GM19438 (cell line): ENCODE data around the gene RPS21.

Experiments used
- ATAC-seq: cut with Tn5 transposase; IDR thresholded peaks from one replicate; pipeline ENCODE4 v1.9.1; 2021; ENCODE audit warnings: low read depth; ENCODE audit not compliant: unreplicated experiment

Gene RPS21

DNA sequence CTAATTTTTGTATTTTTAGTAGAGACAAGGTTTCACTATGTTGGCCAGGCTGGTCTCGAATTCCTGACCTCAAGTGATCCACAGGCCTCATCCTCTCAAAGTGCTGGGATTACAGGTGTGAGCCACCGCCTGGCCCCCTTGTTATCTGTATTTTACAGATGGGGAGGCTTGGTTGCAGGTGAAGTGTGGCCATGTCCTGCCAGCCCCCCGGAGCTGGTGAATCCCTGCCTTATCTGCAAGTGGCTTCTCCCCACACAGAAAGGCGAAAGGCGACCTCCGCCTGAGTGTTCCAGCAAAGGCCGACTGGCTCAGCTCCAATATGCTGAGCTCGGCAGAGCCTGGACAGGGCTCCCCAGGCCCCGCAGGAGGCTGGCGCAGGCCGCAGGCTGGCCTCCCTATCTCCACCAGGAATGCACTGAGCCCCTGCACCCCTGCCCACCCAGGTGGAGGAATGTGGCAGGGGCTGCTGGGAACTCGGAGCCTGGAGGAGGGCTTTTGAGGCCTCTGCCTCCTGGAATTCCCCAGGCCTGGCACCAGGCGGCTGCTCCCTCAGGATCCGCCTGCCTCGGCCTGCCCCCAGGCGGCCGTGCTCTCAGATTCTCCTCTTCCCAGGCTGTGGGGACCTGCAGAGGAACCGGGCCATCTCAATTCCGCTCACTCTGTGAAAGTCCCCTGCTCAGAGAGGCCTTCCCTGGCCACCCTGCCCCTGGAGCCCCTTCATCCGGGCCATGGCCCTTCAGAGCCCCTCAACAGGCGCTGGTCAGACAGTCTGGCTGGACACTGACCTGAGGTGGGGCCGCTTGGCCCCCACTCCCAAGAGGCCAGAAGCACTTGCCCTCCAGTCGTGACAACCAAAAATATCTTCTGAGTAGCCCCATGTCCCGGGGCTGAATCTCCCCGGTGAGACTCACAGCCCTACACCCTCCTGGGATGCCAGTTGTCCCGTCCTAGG, 10.5 kb upstream of the RPS21 start:
- no peak for ATAC-seq

DNA sequence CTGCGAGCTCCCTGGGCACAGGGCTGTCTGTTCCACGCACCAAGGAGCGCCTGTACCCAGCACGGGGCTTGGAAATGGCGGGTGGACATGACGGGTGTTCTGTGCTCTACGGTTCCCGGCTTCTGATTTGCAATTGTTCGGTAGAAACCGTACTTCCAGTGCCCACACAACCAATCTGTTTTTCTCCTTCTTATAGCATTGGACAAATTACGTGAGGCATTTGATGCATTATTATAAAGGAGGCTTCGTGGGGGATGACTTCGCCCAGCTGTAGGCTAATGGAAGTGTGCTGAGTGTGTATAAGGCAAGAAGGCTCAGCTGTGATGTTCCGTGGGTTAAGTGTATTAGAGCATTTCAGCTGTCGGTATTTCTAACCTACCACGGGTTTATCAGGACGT, 9.8 kb upstream of the RPS21 start:
- ATAC-seq: no peak

DNA sequence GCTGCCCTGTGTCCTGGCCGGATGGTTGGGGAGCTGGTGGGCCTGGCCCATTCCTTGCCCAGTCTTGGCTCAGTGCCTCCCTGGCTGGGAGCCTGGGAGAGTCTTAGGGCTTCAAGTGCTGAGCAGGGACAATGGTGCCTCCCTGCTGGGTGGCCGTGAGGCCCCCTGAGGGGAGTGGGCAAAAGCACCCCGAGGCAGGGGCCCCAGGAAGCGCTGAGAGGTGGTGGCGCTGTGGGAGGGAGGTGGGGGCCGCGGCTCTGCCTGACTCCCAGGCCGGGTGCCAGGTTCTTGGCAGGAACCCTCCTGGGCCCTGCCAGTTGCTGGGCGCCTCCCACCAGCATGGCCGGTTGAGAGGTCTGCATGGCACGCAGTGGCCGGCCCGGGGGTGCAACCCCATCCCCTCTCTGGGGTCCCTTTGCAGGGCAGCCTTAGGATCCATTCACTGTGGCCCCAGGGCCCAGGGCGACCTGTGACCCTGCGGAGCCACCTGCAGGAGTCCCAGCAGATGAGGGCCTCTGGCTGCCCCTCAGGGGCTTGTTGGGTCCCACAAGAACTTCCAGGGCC, 9.2 kb upstream of the RPS21 start:
- ATAC-seq: no peak

DNA sequence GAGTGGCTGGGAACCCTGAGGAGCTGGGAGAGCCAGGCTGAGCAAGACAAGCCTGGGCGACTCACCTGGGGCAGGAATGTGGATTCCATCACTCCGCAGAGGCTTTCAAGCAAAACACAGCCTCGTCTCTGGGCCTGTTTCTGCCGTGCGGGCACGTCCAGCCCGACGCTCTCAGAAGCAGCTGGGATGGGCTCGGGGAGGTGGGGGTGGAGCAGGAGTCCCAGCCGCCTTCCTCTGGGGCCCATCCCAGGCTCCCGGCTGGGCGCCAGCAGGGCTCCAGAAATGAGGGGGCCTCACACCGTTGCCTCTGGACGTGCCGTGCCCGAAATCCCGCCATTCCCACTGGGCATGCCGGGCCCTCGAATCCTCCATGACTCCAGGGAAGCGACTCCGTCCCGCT, 8.7 kb upstream of the RPS21 start:
- ATAC-seq: no peak

DNA sequence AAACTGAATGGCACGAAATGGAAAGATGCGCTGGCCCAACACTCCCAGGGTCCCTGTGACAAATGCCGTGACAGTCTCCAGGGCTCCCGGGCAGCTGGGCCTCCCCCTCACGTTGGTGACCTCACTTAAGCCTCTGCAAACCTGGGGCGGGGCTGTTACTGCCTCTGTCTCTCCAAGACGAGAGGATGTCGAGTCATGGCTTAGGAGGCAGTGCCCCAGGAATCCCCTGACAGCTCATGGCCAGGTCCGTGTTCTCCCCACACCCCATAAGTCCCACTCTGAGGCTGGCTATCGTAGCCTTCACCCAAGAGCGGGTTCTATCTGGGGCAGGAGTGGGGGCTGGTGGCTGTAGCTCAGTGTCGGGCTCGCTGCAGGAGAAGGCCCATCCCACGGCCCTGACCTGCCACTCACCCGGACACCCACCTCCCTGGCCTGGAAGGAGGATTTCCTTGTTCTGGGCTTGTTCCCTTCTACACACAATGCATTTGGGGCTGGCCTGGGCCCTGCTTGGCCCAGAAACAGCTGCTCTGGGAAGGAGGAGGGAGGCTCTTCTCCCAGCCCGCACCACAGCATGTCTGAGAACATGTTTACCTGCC, 5.6 kb upstream of the RPS21 start:
- ATAC-seq: no peak

DNA sequence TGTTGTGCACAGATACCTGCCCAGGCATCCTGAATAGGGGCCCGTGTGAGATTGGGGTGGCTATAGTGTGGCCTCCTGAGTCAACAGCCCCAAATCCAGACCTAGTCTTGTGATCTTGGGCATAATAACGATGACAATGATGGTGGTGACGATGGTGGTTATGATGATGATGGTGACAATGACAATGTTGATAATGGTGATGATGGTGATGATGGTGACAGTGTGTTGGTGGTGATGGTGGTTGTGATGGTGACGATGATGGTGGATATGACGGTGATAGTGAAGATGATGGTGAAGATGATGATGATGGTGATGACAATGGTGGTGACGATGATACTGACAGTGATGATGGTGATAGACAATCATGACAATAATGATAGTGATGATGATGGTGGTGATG, 5.1 kb upstream of the RPS21 start:
- ATAC-seq: no peak

DNA sequence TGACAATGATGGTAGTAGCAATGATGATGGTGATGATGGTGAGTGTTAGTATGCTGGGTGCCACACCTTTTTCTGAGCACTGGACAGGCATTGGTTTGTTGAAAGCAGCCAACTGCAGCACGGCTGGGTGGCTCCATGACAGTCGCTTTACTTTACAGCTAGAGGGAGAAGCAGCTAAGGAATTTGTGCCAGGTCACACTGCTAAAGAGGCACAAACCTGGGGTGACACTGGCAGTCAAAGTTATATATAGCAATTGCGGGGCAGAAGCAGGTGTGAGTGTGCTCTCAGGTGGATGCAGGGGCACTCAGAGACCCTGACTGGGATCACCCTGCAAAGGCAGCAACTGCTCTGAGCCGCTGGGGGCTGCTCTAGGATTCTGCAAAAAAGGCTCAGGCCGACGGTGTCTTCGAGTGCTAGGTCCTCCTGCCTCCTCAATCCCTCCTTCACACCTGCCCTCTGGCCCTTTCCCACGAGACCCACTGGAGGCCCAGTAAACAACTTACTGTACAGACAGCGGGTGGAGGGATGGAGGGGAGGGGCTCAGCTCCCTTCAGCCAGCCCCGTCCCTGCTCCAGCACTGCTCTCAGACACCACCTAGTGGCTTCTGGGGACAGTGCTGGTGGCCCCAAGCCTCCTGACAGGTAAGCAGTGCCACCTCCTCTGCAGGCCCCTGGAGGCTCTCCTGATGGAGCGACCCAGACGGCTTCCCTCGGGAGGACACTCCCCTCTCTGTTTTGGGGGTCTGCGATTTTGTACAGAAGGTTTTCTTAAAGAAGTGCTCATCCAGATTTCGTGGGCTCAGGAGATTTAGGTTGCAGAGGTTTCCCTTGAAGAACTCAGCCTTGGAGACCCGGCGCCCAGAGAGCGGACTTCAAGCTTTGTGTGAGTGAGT, 4.4 kb upstream of the RPS21 start:
- ATAC-seq: no peak

DNA sequence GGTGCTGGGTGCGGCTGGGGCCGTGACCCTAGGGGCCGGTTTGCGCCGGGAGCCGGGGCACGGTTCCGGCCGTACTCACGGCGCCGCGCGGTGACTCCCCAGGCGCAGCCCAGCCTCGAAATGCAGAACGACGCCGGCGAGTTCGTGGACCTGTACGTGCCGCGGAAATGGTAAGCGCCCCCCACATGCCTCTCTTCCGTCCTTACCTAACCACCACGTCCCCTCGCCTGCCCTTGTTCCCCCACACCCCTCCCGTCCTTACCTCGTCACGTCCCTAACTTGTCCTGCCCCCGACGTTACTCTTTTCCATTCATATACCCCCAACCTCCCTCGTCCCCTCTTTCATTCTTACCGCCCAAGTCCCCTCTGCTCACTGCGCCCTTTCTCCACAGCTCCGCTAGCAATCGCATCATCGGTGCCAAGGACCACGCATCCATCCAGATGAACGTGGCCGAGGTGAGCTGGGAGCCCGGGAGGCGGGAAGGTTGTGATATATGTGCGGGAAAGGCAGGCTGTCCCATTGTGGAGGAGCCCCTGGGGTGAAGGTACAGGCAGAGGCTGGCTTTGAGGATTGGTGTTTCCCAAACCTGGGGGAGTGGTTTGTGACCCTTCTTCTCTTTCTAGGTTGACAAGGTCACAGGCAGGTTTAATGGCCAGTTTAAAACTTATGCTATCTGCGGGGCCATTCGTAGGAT, 463 bp downstream of the RPS21 start:
- peak; percentile 7 for ATAC-seq

DNA sequence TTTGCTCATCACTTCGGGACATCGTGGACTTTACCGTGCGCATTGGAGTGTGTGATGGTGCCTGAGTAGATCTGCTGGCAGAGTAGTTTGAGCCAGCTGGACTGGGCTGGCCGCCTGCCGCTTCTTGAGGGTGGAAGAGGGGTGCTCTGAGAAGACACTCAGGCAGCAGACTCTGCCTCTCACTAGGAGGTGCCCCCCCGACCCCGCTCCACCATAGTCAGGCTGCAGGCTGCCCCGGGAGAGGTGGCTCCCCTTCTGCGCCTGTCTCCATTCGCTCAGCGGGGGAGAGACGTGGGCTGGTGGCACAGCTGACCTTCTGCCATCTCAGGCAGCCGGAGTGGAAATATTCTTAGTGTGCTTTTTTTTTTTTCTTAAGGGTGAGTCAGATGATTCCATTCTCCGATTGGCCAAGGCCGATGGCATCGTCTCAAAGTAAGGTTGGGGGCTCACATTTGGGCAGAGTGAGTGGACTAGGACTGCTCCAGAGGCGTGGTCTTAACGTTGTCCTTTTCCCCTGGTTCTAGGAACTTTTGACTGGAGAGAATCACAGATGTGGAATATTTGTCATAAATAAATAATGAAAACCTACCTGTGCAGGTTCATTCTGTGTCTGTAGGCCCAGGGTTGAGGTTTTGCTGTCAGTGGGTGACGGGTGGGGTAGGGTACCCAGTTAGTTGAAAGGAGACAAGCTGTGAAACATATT, 1.2 kb downstream of the RPS21 start:
- no peak for ATAC-seq

DNA sequence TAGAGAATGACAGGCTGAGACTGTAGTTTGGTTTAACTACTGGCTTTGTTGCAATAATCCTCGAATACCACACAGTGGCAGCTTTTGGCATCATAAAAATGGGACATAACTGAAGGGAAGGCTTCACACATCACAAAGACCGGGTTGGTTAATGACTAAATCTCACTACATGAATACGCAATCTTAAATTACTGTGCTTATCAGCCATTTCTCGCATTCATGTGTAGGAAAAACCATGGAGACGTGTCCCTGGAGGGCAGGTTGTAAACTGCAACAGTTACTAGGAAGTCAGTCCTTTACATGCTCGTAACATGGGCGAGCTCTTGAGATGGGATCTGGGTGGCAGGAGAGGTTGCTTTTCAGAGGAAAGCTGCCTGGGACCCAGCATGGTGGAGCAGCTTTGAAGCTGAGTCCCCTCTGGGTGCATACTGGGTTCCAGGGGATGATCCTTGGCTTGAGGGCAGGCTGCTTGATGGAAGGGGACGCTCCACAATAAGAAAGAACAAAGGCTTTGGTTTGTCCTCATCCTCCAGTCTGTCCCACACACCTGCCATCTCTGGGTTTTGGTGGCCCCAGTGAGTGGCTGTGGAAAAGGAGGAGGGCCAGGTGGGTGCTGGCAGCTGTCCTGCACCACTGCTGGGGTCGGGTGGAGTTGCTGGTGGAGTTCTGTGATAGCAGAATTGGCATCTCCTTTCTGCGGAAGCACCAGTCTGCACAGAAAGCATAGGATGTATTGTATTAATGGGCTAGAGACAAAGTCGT, 2.1 kb downstream of the RPS21 start:
- ATAC-seq: no peak

DNA sequence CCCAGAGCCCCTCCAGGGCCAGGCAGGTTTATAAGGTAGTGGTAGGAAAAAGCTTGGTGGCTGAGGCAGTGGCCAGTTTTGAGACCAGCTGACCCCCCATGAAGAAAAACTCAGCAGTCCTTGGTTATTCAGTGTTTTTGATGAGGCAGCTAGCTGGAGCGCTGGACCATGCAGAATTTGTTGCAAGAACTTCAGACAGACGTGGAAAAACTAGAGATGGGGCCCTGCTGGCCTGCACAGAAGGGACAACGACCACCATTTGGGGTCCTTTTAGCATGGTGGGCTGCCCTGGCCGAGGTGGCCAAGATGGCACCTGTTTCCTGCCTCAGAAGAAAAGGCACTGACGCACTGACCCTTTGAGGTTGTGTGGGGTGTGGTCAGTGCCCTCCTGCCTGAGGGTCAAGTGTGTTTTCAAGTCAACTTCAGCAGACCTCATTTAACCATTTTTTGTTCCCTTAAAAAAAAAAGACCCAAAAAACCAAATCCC, 2.7 kb downstream of the RPS21 start:
- no peak for ATAC-seq

DNA sequence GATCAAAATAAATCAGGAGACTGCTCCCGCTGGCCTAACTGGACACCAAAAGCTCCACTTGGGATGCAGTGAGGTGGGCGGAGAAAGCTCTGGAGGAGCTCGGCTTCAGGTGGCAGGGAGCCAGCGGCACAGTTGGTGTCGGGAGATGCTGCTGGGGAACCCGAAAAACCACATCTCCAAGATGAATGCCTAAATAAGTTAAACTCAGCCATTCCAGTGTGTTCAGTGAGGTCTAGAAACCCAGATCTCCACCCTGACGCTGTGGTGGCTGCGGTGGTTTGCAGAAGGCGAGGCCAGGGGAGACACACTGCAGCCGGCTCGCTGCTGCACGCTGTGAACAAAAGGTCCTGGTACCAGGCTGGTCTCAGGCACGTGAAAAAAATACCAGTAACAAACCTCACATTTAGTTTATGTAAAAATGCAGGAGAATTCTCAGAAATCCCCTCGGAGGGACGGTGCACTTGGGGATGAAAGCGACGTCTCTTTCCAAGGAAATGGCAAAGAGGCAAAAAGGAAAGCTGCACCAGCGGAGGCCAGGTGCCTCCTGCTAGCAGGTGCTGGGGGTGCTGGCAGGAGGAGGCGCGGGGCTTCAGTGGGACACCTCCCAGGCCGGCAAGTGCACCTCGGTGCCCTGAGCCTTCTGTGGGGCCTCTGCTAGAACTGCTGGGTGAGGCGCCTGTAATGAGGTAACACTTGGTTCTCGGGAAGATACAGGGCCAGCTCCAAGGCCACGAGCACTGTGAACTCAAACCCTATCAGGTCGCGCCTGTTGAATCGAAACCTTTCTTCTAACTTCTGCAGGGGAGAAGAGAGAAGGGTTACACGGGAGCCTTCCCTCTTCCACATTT, 3.6 kb downstream of the RPS21 start:
- ATAC-seq: no peak

DNA sequence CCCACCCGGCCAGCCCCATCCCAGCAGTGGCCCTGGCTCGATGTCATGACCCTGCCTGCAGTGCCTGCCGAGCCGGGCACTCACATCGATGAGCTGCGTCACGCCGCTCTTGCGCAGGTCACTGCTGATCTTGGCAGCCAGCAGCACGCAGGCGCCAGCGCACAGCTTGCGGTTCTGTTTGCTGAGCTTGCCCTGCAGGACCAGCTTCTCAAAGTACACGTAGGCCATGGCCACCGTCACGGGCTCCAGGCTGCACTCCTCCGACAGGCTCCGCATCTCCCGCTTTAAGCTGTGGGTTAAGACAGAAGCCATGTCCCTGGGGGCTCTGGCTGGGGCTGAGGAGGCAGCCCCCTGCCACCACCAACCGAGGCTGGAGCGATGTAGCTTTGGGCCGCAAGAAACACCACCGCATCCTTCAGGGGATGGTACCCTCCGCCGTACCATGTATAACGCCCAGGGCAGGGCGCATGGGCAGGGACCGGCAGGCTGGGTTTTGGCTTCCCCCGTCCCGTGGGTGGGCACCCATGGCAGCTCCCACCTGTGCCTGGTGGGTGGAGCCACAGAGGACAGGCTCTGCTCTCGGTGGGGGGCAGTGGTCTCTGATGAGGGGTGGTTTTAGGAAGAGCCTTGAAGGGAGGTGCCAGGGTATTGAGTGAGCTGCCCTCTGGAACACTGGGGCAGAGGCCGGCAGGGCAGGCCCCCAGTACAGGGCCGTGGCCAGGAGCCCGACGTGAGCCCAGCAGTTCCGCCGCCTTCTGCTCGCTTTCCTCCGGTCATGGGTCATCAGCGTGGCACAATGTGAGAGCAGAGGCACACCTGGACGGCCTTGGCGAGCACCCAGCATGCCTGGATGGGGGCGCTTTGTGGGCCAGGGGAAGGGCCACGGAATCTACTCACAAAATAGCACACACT, 4.5 kb downstream of the RPS21 start:
- ATAC-seq: no peak

DNA sequence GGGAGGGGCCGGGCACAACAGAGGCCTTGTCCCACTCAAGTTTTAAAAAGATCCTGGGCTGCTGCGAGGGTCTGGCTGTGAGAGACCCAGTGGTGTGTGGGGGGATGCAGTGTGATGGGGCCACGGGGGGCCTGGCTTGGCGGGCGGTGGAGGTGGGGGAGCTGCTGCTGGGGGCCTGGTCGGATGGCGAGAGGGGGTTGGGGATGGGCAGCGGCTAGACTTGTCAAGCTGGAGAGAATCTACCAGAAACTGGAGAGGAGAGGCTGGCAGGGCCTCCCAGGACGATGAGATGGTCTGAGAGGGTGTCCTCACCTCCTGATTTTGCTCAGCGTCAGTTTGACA, 5.1 kb downstream of the RPS21 start:
- ATAC-seq: no peak

DNA sequence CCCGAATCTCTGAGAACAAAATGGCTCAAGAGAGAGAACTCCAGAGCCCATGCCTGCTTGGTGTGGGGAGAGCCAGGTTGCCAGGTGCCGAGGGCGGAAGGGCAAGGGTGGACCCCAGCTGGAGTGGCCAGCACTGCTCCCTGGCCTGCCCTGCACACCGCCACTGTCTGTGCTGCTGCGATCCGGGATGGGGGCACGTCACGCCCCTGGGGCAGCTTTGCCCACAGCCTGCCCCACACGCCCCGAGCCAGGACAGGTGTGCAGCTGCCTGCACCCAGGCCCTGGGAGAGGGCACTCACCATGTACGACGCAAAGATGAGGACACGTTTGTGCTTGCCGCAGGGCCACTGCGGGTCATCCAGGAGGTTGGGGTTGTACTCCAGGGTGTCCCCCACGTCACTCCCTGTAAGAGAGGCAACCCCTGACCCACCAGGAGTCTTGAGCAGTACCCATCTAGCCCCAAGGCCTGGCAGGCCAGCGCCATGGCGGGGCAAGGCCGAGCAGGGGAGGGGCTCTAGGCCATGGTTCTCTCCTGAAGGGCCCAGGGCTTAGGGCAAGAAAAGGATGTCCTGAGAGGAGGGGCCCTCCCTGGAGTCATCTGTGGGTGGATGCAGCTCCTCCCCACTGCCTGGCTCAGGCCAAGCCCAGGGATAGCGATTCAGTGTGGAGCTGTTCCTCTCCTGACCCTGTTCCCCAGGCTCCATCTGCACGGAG, 5.9 kb downstream of the RPS21 start:
- no peak for ATAC-seq

DNA sequence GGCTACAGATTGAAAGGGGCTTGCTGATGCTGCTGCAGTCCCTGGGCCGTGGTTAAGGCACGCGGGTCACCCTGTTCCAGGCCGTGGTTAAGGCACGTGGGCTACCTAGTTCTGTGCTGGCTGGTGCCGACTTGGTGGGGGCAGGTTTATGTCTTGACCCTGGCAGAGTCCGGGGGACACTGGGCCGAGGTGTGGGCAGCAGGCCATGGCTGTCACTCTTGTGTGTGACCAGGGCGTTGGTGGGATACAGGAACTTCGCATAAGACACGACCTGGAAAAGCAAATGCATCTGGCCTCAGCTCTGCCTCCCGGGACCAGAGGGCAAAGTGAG, 6.4 kb downstream of the RPS21 start:
- ATAC-seq: no peak

DNA sequence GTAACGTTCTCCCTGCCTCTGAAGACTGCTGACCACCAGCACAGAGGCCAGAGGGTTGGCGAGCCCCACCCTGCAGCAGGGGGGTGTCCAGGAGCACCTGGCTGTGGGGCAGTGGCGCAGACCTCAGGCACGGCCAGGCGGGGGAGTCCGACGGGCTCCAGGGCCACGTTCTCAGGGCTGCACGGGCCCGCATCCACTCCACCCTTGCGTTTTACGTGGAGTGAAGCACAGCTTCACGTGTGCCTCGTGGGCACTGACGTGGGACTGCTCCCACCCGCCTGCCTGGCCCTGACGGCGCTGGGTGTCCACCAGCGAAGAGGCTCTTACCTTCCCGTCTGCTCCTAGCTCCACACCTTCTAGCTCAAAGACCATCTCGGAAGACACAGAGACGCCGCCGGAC, 6.9 kb downstream of the RPS21 start:
- no peak for ATAC-seq
